KOPT-K1 (cell line): Measurements from ENCODE around the gene KCND3.

ENCODE experiments used
- H3K27ac ChIP-seq: fragments of 200-600 bp; sonication (generic); 2 replicates; pipeline ENCODE4 v1.5.1; 2016; ENCODE audit warnings: antibody characterized with exemption, mild to moderate bottlenecking, low read depth, low read length; ENCODE audit not compliant: poor library complexity, severe bottlenecking
- H3K36me3 ChIP-seq: fragments of 200-600 bp; sonication (generic); 2 replicates; pipeline ENCODE4 v1.5.1; 2017; ENCODE audit warnings: antibody characterized with exemption, mild to moderate bottlenecking, low read length, moderate library complexity; ENCODE audit not compliant: insufficient read depth
- H3K9me3 ChIP-seq: fragments of 200-600 bp; sonication (generic); 2 replicates; pipeline ENCODE4 v1.5.1; 2017; ENCODE audit warnings: antibody characterized with exemption, low read length, mild to moderate bottlenecking; ENCODE audit not compliant: insufficient read depth, poor library complexity, severe bottlenecking

Gene KCND3

DNA sequence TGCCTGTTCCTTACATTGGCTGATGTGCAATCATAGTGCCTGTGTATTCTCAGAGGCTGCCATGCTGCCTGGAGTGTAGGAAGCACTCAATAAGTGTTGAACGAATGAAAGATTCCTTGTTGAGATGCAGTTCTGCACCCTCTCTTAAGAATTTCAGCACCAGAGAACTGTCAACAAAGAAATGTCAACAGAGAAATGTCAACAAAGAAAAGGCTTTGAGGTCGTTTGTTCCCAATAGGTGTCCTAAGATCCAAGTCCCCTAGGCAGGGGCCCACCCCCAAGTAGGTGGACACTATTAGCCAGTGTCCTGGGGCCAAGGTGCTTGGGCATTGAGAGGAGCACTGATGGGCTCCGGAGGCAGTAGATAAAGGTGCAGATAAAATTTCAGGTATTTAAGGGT, 12.6 kb downstream of the KCND3 start:
- H3K36me3 ChIP-seq, result no peaks in the 10 kb centered on the region
- H3K27ac ChIP-seq, result no peak overlapping the region
- H3K9me3 ChIP-seq, result no peaks in the 10 kb centered on the region

DNA sequence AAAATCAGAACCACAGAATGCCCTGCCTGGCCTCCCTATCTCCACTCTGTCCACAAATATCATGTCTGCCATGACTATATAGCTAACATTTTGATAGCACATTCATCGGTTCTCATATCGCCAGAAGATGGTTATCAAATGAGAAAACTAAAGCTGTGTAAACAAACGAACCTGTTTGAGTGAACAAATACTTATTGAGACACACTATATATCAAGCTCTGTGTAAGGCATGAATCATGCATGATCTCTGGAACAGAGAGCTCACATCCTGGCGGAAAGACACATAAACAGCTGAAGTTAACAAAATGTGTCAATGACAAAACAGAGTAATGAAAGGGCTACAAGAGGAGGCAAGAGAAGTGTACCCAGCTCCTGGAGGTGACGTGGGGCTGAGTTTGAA, 13.1 kb downstream of the KCND3 start:
- no peak overlapping the region for H3K27ac ChIP-seq
- no peaks in the 10 kb centered on the region for H3K9me3 ChIP-seq
- no peaks in the 10 kb centered on the region for H3K36me3 ChIP-seq

DNA sequence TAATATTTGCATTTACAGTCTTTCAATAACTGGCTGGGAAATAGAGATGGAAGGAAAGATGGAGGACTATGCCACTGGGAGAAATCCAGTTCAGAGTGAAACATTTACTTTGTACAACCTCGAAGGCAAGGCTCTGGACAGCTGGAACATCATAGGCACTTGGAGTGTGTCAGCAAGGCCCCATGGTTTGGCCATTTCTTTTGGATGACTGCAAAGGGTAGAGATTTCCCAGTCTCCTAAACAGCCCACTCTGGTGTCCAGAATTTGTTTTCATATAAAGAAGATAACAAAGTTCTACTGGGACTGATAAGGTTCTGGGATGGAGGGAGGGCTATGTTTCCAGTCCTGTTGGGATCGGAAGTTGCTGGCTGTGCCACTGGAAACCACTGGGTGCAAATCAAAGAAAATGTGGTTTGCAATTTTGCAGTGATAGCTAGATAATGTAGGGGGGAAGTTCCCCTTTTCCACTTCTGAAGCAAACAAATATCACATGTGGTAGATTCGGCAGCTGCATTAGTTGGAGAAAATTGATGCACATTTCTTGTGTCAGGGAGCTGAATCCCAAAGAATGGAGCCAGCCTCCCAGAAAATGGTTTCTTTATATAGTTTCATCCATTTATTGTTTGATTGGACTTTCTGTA, 16.2 kb downstream of the KCND3 start:
- Histone ChIP-seq H3K36me3 (no peaks in the 10 kb centered on the region), H3K27ac (no peak overlapping the region), H3K9me3 (no peaks in the 10 kb centered on the region)

DNA sequence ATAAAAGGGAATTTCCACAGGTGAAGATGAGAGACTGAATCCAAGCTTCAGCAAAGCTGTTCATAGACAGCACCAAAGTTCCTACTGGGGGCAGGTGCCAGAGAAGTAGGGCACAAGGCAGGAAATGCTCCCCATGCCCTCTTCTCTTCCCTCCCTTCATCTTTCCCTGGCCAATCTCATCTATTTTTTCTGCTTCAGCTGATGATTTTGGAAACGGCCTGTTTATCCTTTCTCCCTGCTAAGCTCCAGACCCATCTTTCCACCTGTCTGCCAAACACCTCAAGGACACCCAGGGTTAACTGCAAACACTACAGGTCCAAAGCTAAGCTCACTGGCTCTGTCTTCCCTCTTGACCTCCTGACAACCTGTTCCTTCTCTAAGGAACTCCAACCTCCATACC, 18.1 kb downstream of the KCND3 start:
- Histone ChIP-seq H3K27ac (no peak overlapping the region), H3K9me3 (no peaks in the 10 kb centered on the region), H3K36me3 (no peaks in the 10 kb centered on the region)

DNA sequence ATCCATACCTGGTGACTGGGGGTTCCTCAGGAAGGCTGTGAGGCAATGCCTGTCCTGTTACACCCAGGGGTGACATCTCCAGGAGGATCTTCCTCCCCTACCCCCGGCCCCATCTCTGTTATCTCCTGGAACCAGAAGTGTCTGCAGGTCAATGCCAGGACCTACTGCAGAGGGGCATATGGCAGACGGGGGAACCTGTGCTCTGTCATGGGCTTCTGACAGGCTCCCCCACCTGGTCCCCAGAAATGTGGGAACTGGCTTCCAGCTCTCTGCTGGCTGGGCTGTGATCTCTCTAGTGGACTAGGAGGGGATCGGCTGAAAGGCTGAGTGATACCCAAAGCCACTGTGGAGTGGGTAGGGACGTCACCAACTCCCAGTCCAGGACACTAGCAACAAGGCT, 21.0 kb downstream of the KCND3 start:
- Histone ChIP-seq H3K9me3 (no peaks in the 10 kb centered on the region), H3K36me3 (no peaks in the 10 kb centered on the region), H3K27ac (no peak overlapping the region)

DNA sequence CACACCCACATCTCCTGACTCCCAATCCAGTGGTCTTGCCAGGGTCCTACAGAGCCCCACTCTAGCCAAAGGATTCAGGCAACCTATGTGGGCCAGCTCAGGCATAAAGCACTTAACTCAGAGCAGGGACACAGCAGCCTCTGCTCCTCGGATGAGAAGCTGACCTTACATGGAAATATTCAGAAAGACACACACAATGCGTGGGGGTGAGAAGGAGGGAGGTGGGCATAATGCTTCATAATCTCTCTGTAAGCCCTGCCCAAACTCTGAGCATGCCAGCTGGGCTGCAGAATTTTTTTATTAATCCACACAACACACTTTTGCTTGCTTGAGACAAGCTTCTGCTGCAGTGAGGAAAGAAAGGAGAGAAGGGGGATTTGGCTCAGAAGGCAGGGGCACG, 21.6 kb downstream of the KCND3 start:
- Histone ChIP-seq H3K36me3 (no peaks in the 10 kb centered on the region), H3K27ac (no peak overlapping the region), H3K9me3 (no peaks in the 10 kb centered on the region)

DNA sequence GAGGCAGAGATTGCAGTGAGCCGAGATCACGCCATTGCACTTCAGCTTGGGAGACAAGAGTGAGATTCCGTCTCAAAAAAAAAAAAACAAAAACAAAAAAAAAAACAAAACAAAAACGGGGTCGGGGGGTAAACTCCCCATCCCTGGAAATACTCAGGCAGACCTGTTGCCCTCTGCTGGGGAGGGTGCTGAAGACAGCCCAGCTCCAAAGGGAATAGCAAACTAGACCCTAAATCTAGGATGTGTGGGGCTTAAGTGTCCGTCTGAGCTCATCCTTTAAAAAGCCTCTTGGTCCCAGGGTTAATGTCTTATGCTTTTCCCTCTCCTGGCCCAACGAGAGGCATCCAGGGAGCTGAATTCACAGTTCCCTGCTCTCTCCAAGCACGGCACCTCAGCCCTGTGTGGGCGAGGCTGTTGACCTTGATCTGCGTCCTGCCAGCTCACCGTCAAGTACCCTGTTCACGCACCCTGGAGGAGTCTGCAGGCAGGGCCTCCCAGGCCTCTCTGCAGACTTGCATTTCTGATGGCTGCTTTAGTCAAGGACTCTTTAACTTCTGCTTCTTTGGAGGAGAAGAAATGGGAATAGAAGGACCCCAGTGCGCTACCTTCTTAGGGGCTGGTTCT, 22.3 kb downstream of the KCND3 start:
- Histone ChIP-seq H3K36me3 (no peaks in the 10 kb centered on the region), H3K27ac (no peak overlapping the region), H3K9me3 (no peaks in the 10 kb centered on the region)

DNA sequence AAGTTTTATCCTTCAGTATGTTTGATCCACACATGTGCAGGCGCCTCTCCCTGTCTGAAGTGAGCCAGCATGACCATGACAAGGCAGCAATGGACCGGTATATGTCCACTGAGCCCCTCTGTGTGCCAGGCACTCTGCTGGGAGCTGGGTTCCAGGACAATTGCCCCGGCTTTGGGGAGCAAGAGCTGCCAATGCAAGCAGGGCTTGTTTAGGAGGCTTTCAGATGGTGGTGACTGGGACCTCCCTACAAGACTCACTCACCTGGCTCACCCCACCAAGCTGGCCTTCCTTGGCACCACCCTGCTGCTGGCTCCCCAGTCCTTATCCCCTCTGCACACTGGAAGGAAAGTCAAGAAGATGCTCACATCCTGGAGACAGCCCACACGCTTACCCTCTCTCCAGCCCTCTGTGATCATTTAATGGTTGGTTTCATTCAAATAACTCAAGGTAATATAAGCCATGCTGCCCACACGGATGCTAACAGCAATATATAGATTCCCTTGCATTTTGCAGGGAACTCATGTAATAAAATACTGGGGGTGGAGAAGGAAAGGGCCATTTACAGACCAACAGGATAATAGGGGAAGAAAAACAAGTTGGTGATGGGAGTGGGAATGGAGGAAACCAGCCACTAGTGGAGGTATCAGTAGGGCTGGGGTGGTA, 23.6 kb downstream of the KCND3 start:
- no peaks in the 10 kb centered on the region for H3K9me3 ChIP-seq
- no peaks in the 10 kb centered on the region for H3K36me3 ChIP-seq
- H3K27ac ChIP-seq, result no peak overlapping the region

DNA sequence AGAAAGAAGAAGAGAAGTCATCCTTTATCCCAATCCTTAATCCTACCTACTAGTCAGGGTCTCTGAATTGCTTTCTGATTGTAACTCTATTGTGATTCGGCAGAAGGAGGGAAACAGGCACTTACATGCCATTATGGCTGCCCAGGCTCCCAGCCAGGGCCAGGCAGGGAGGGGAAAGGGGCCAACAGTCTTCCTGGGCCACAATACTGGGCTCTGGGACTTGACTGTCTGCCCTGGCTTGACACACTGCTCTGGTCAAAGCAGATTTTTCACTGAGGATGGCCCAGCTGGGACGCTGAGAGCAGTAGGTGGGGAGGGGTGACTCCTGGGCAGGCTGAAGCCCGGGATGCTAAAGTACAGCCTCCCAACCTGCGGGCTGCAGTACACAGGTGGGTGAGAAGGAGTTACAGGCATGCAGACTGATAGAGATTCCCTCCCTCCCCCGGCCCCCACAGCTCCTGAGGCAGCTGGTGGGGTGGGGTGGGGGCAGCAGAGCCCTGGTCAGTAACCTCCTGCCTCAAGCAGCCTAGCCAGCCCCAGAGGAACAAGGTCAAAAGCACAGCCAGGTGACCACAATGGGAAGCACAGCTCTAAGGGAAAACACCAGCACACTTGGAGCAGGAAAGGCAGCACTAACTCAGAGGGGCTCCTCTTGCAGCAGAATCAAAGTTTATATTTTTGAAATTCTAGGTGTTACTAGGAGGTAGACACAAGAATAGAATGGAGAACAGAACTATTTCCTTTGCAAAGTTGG, 25.3 kb downstream of the KCND3 start:
- Histone ChIP-seq H3K27ac (no peak overlapping the region), H3K9me3 (no peaks in the 10 kb centered on the region), H3K36me3 (no peaks in the 10 kb centered on the region)

DNA sequence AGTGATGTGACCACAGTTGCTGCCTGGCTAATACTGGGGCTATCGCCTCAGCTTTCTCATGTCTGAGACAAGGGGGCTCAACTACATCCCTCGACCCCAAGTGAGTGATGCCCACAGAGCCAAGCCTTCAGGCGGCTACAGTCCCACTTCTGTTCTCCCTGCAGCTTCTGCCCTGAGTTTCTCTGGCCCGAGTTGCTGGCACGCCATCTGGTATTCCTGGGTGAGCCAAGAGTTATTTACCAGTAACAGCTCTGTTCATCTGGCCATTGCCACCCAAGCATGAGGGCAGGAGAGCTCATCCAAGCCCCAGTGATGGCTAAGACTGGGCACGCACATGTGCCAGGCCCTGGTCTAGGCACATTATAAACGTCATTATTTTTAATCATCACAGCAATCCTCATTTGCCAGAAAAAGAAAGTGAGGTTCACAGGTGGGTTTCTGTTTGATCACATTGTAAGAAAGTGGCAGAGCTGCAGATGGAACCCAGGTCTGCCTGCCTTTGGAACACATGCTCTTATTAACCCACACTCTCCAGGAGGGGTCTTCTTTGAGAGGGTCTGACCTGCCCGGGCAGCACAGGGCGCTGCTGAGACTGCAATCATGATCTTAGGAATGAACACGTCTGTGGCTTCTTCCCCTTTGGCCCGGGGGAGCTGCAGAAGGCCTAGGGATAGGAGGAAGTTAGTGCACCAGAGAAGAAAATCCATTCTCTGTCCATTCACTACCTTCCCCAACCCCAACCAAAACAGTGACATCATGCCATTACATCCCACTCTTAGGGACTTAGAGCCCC, 27.5 kb downstream of the KCND3 start:
- H3K36me3 ChIP-seq, result no peaks in the 10 kb centered on the region
- H3K9me3 ChIP-seq, result no peaks in the 10 kb centered on the region
- H3K27ac ChIP-seq, result no peak overlapping the region

DNA sequence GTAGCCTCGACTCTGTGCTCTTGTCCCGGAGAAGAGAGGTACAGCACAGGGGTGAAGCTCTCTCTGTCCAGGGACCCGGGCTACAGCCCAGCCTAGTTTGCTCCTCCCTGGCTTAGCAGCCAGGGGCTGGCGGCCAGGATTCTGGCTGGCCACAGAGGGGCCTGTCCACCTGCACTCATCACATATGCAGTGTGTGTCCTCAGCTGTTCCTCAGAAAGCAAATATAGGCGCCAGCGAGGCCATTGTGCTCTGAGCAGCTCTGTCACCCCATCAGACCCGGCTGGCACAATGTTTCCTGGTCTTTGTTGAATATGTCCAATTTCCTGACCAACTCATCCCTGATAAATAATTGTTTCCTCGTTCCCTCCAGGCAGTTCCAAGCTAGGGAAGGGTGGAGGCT, 28.5 kb downstream of the KCND3 start:
- Histone ChIP-seq H3K27ac (no peak overlapping the region), H3K9me3 (no peaks in the 10 kb centered on the region), H3K36me3 (no peaks in the 10 kb centered on the region)

DNA sequence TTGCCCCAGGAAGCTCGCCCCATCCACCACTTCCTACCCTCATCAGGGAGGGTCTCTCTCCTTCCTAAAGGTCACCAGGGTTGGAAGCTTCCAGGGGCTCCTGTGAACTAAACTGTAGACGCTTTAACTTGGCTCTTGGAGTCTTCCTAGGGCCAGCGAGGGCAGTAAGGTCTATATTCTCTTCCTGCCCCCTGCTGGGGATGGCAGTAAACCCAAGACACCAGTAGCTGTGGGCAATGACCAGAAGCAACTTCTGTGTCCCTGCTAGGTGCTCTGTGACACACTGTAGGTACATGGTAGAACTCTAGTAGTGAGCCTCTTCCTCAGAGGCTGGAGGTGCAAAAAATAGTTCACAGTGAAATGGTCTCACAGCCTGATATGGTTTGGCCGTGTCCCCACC, 30.0 kb downstream of the KCND3 start:
- Histone ChIP-seq H3K27ac (no peak overlapping the region), H3K9me3 (no peaks in the 10 kb centered on the region), H3K36me3 (no peaks in the 10 kb centered on the region)

DNA sequence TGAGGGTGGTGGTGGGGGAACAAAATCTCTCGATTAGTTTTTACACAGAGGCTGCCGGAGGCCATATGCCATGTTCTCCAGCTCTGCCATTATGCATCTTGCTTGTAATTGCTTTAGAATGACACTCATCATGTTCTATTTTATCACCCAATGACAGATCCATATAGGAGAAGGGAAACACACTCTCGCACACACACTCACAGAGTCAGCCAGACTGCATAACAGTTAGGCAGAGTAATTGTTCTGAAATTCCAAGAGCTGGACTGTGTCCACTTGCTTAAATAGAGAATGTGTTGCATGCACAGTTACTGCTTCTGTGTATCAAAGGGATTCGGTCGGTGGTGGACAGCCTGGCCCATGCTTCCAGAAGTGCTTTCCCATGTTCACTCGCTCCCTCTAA, 30.6 kb downstream of the KCND3 start:
- Histone ChIP-seq H3K9me3 (no peaks in the 10 kb centered on the region), H3K27ac (no peak overlapping the region), H3K36me3 (no peaks in the 10 kb centered on the region)

DNA sequence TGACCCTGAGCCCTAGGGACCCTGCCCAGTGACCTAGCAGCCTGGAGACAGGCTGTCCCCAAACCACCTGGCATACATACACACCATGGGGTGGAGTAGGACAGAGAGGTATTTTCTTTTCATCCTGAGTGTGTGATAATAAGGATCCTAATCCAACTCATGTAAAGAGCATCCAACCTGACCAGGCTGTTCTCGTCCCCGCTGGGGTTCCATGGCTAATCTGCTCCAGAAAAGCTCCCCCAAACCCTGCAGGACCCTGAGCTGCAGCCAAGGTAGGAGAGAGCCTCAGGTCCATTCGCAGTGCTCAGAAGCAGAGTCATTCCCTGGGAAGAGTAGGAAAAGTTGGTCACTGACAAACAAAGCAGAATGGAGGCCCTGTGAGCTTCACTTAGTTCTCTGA, 31.4 kb downstream of the KCND3 start:
- no peaks in the 10 kb centered on the region for H3K36me3 ChIP-seq
- H3K27ac ChIP-seq, result no peak overlapping the region
- H3K9me3 ChIP-seq, result no peaks in the 10 kb centered on the region
